ENCODE measurements around the gene PUM1. TPM values are rescaled to one million over a fixed set of nuclear protein-coding genes. Genes with fewer than 3 reads are reported as not detected.

The PUM1 gene
- total and polyA plus RNA-seq, 4 donors: 24.7 to 125 (median 66.9) TPM

GRCh38 chr1:30906631-30907441, 158.7 kb downstream of the PUM1 start:
- Histone ChIP-seq H3K4me1 (ENCODE audit: control insufficient read depth in 5 of 5, insufficient read depth in 5 of 5, low read length in 5 of 5) (peaks cover 0 to 34% (median 30%) of the 10 kb centered on the region in 5 donors), H3K4me3 (no peak overlapping the region), H3K36me3 (ENCODE audit: control insufficient read depth in 4 of 4, insufficient read depth in 4 of 4, low read length in 4 of 4) (no peaks in the 10 kb centered on the region), H3K9me3 (ENCODE audit: control insufficient read depth in 4 of 4, insufficient read depth in 3 of 4, low read length in 3 of 4) (no peaks in the 10 kb centered on the region), H3K9ac (ENCODE audit: insufficient read depth in 1 of 2, low read length in 2 of 2) (no peak overlapping the region), H3K27me3 (ENCODE audit: control insufficient read depth in 3 of 3, insufficient read depth in 3 of 3, low read length in 2 of 3) (no peaks in the 10 kb centered on the region), H3K27ac (ENCODE audit: low read depth in 1 of 2, low read length in 1 of 2) (no peak overlapping the region)
- DNase-seq: no peak
- ATAC-seq (ENCODE audit: insufficient read depth, low FRiP score): no peak
- TF ChIP-seq, protein P1, sequence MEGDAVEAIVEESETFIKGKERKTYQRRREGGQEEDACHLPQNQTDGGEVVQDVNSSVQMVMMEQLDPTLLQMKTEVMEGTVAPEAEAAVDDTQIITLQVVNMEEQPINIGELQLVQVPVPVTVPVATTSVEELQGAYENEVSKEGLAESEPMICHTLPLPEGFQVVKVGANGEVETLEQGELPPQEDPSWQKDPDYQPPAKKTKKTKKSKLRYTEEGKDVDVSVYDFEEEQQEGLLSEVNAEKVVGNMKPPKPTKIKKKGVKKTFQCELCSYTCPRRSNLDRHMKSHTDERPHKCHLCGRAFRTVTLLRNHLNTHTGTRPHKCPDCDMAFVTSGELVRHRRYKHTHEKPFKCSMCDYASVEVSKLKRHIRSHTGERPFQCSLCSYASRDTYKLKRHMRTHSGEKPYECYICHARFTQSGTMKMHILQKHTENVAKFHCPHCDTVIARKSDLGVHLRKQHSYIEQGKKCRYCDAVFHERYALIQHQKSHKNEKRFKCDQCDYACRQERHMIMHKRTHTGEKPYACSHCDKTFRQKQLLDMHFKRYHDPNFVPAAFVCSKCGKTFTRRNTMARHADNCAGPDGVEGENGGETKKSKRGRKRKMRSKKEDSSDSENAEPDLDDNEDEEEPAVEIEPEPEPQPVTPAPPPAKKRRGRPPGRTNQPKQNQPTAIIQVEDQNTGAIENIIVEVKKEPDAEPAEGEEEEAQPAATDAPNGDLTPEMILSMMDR (IDR thresholded peaks at IDR 0.05; ENCODE audit: control extremely low read depth, extremely low read depth): no peak
- WGBS, 2 donors: 87 to 94% methylated on average over 9 of the region's 9 CpGs

DNA sequence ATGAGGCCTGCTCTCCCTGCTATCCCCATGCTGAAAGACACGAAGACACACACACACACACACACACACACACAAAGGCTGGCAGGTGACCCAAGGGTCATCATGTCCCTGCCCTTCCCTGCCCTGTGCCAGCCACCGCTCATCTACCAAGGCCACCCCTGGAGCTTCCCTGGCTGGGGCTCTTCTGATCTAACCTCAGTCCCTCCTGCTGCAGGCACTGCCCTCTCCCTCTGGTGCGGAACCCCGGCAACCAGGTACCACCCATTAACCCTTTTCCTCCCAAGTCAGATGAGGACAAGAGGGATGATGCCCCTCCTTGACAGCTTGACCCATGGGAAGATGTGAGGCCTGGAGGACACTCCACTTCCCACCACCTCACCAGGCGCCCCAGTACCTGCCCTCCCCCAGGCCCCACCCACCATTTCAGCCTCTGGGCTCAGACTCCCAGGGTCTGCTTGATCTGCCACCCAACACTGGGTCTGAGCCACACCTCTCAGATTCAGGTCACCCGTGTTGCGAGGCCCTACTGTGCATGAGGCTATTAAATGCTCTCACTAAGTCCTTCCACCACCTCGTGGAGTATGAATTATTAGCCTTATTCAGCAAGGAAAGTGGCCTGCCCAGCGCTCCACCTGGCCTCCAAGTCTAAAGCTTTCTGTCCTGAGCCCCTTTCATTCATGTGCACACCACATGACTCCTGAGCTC, 159.4 kb downstream of the PUM1 start:
- H3K4me3 ChIP-seq: no peak overlapping the region
- no peaks in the 10 kb centered on the region for H3K36me3 ChIP-seq (ENCODE audit: control insufficient read depth in 4 of 4, insufficient read depth in 4 of 4, low read length in 4 of 4)
- H3K27me3 ChIP-seq (ENCODE audit: control insufficient read depth in 3 of 3, insufficient read depth in 3 of 3, low read length in 2 of 3): no peaks in the 10 kb centered on the region
- peaks cover 0 to 42% (median 37%) of the 10 kb centered on the region in 5 donors for H3K4me1 ChIP-seq (ENCODE audit: control insufficient read depth in 5 of 5, insufficient read depth in 5 of 5, low read length in 5 of 5)
- H3K9me3 ChIP-seq (ENCODE audit: control insufficient read depth in 4 of 4, insufficient read depth in 3 of 4, low read length in 3 of 4): no peaks in the 10 kb centered on the region
- H3K9ac ChIP-seq (ENCODE audit: insufficient read depth in 1 of 2, low read length in 2 of 2): no peak overlapping the region
- WGBS, 2 donors: 64 to 68% methylated on average over 9 of the region's 9 CpGs
- DNase-seq (no peak), ATAC-seq (ENCODE audit: insufficient read depth, low FRiP score) (no peak)
- H3K27ac ChIP-seq (ENCODE audit: low read depth in 1 of 2, low read length in 1 of 2): no peak overlapping the region
- TF ChIP-seq, protein P1 (IDR thresholded peaks at IDR 0.05; ENCODE audit: control extremely low read depth, extremely low read depth): no peak

DNA sequence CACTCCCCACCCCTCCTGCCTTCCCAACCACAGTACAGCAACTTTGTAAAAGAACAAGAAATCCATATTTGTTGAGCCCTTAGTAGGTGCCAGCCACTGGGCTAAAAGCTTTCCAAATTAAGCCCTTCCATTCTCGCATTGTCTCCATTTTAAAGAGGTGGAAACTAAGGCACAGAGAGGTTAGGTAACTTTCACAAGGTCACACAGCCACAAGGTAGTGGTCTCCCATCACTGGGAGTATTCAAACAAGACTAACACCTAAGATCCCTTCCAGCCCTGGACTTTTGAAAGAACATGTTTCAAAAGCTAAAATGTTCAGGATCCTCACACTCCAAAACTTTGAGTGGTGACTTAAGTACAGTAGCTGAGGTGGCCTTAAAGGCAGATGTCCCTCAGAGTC, 160.1 kb downstream of the PUM1 start:
- no peak overlapping the region for H3K9ac ChIP-seq (ENCODE audit: insufficient read depth in 1 of 2, low read length in 2 of 2)
- H3K9me3 ChIP-seq (ENCODE audit: control insufficient read depth in 4 of 4, insufficient read depth in 3 of 4, low read length in 3 of 4): no peaks in the 10 kb centered on the region
- TF ChIP-seq, protein P1 (IDR thresholded peaks at IDR 0.05; ENCODE audit: control extremely low read depth, extremely low read depth): no peak
- no peaks in the 10 kb centered on the region for H3K27me3 ChIP-seq (ENCODE audit: control insufficient read depth in 3 of 3, insufficient read depth in 3 of 3, low read length in 2 of 3)
- no peak for ATAC-seq (ENCODE audit: insufficient read depth, low FRiP score)
- H3K27ac ChIP-seq (ENCODE audit: low read depth in 1 of 2, low read length in 1 of 2): no peak overlapping the region
- no peak overlapping the region for H3K4me3 ChIP-seq
- H3K36me3 ChIP-seq (ENCODE audit: control insufficient read depth in 4 of 4, insufficient read depth in 4 of 4, low read length in 4 of 4): no peaks in the 10 kb centered on the region
- no peak for DNase-seq
- H3K4me1 ChIP-seq (ENCODE audit: control insufficient read depth in 5 of 5, insufficient read depth in 5 of 5, low read length in 5 of 5): peaks cover 0 to 42% (median 37%) of the 10 kb centered on the region in 5 donors
- 77 to 87% methylated on average over 1 of the region's 1 CpG for WGBS, 2 donors

Data from lung (tissue), 12 donors.